IMR-90 (cell line): ENCODE results near the gene TFB1M. TPM values are rescaled to one million over a fixed set of nuclear protein-coding genes. Genes with fewer than 3 reads are reported as not detected.
A peak's percentile ranks its signal among the peaks of the same experiment; 100 is the strongest.

Experiments used
- ATAC-seq: fragments of 200-7000 bp; cut with Tn5 transposase; 2 replicates; pipeline ENCODE4 v1.9.1; 2020; ENCODE audit warnings: low read depth, mild to moderate bottlenecking, moderate library complexity
- BruUV-seq: library from RNA; stranded (reverse); fragments of 400-500 nt; replicated peaks from 2 replicates; lab custom pipeline; 2021; lab: Mats Ljungman, UMichigan
- CTCF ChIA-PET: fragments of 300-600 bp; formaldehyde crosslinking; extraction: SDS; loops from one replicate; lab custom pipeline; 2021; ENCODE audit warnings: antibody characterized with exemption; lab: Yijun Ruan, JAX
- POLR2A ChIA-PET: fragments of 300-600 bp; sonication (Branson Sonifier 250); formaldehyde crosslinking; loops from one replicate; lab custom pipeline; 2022; ENCODE audit warnings: antibody characterized with exemption; ENCODE audit not compliant: unreplicated experiment; lab: Charles Lee
- DNase-seq: peaks from one replicate; pipeline ENCODE4 v3.0.0; 2013
- H2AFZ ChIP-seq: replicated peaks from 2 replicates; pipeline ENCODE3; 2013; ENCODE audit warnings: low read length, mild to moderate bottlenecking; ENCODE audit not compliant: poor library complexity
- H2AK5ac ChIP-seq: 2 replicates; pipeline ENCODE4 v1.6.1; 2013; ENCODE audit warnings: low read depth, low read length, inconsistent platforms
- H2AK9ac ChIP-seq: replicated peaks from 2 replicates; pipeline ENCODE3; 2013; ENCODE audit warnings: mild to moderate bottlenecking, low read depth, low read length, moderate library complexity; ENCODE audit not compliant: poor library complexity
- H2BK120ac ChIP-seq: 2 replicates; pipeline ENCODE4 v1.6.1; 2013; ENCODE audit warnings: low read depth, low read length, inconsistent platforms
- H2BK15ac ChIP-seq: 3 replicates; pipeline ENCODE4 v1.6.1; 2013; ENCODE audit warnings: low read depth, low read length, inconsistent platforms
- H2BK20ac ChIP-seq: 2 replicates; pipeline ENCODE4 v1.6.1; 2013; ENCODE audit warnings: low read depth, mild to moderate bottlenecking, inconsistent platforms, low read length, moderate library complexity
- H2BK5ac ChIP-seq: 2 replicates; pipeline ENCODE4 v1.6.1; 2013; ENCODE audit warnings: mild to moderate bottlenecking, low read depth, low read length, inconsistent platforms; ENCODE audit not compliant: poor library complexity, severe bottlenecking
- H3K14ac ChIP-seq: replicated peaks from 2 replicates; pipeline ENCODE4 v1.6.1; 2013; ENCODE audit warnings: low read depth, low read length, inconsistent platforms
- H3K18ac ChIP-seq: 2 replicates; pipeline ENCODE4 v1.6.1; 2013; ENCODE audit warnings: low read depth, low read length, control low read depth
- H3K23ac ChIP-seq: 2 replicates; pipeline ENCODE4 v1.6.1; 2013; ENCODE audit warnings: low read depth, low read length, inconsistent platforms
- H3K27ac ChIP-seq: 2 replicates; pipeline ENCODE4 v1.5.1; 2013; ENCODE audit warnings: mild to moderate bottlenecking, control low read depth, low read length; ENCODE audit not compliant: insufficient read depth
- H3K27me3 ChIP-seq: 2 replicates; pipeline ENCODE4 v1.6.1; 2013; ENCODE audit warnings: low read length; ENCODE audit not compliant: control insufficient read depth, insufficient read depth
- H3K36me3 ChIP-seq: 2 replicates; pipeline ENCODE4 v1.6.1; 2013; ENCODE audit warnings: low read length, mixed read lengths; ENCODE audit not compliant: control insufficient read depth, insufficient read depth
- H3K4ac ChIP-seq: 2 replicates; pipeline ENCODE4 v1.6.1; 2013; ENCODE audit warnings: low read depth, low read length, inconsistent platforms
- H3K4me1 ChIP-seq: 2 replicates; pipeline ENCODE4 v1.6.1; 2013; ENCODE audit warnings: low read length, mixed read lengths; ENCODE audit not compliant: control insufficient read depth, insufficient read depth
- H3K4me2 ChIP-seq: 2 replicates; pipeline ENCODE4 v1.6.1; 2013; ENCODE audit warnings: low read depth, mild to moderate bottlenecking, control low read depth, low read length, moderate library complexity
- H3K4me3 ChIP-seq: 2 replicates; pipeline ENCODE4 v1.5.1; 2013; ENCODE audit warnings: low read depth, mild to moderate bottlenecking, control low read depth, low read length, moderate library complexity; ENCODE audit not compliant: insufficient read depth
- H3K56ac ChIP-seq: 2 replicates; pipeline ENCODE4 v1.6.1; 2013; ENCODE audit warnings: low read length, inconsistent platforms; ENCODE audit not compliant: insufficient read depth; ENCODE audit errors: extremely low read depth
- H3K79me1 ChIP-seq, 2 experiments: 2 replicates each; pipeline ENCODE4 v1.6.1; 2013; ENCODE audit warnings: low read length in 2 of 2, inconsistent platforms in 1 of 2, low read depth in 1 of 2
- H3K9ac ChIP-seq: 2 replicates; pipeline ENCODE4 v1.6.1; 2013; ENCODE audit warnings: low read depth, low read length, control low read depth
- H3K9me1 ChIP-seq: 2 replicates; pipeline ENCODE4 v1.6.1; 2013; ENCODE audit warnings: low read length, inconsistent platforms; ENCODE audit not compliant: insufficient read depth
- H3K9me3 ChIP-seq: 2 replicates; pipeline ENCODE4 v1.6.1; 2013; ENCODE audit warnings: low read length; ENCODE audit not compliant: control insufficient read depth, insufficient read depth
- H4K20me1 ChIP-seq: 2 replicates; pipeline ENCODE4 v1.6.1; 2013; ENCODE audit warnings: low read length, inconsistent platforms; ENCODE audit not compliant: insufficient read depth
- H4K5ac ChIP-seq: 2 replicates; pipeline ENCODE4 v1.6.1; 2013; ENCODE audit warnings: mild to moderate bottlenecking, low read depth, low read length, control low read depth
- H4K8ac ChIP-seq, 2 experiments: 2 replicates each; pipeline ENCODE4 v1.6.1; 2013; ENCODE audit warnings: low read depth in 2 of 2, low read length in 2 of 2, control low read depth in 1 of 2, inconsistent platforms in 1 of 2
- H4K91ac ChIP-seq: 2 replicates; pipeline ENCODE4 v1.6.1; 2013; ENCODE audit warnings: low read depth, low read length, inconsistent platforms; ENCODE audit not compliant: insufficient read depth
- MAFK ChIP-seq: IDR thresholded peaks from 2 replicates; pipeline ENCODE4 v1.6.1; 2012; ENCODE audit warnings: low read depth, low read length, improper control_type of control experiment
- MAZ ChIP-seq: IDR thresholded peaks from 2 replicates; pipeline ENCODE4 v1.6.1; 2012; ENCODE audit warnings: low read depth, mild to moderate bottlenecking, low read length, improper control_type of control experiment, moderate library complexity, borderline replicate concordance
- MXI1 ChIP-seq: IDR thresholded peaks from 2 replicates; pipeline ENCODE4 v1.6.1; 2012; ENCODE audit warnings: low read depth, mild to moderate bottlenecking, low read length, moderate library complexity, borderline replicate concordance
- RCOR1 ChIP-seq: IDR thresholded peaks from 2 replicates; pipeline ENCODE4 v1.6.1; 2012; ENCODE audit warnings: mild to moderate bottlenecking, low read length, improper control_type of control experiment; ENCODE audit not compliant: insufficient replicate concordance
- RFX5 ChIP-seq: IDR thresholded peaks from 2 replicates; pipeline ENCODE4 v1.8.0; 2012; ENCODE audit warnings: low read depth, mild to moderate bottlenecking, low read length, moderate library complexity
- SMC3 ChIP-seq: fragments of 150-350 bp; IDR thresholded peaks from 2 replicates; pipeline ENCODE4 v1.6.1; 2016; ENCODE audit warnings: low read depth, mild to moderate bottlenecking, antibody characterized with exemption, low read length, moderate library complexity
- WGBS, 2 experiments: methylation state at CpG; one replicate each; pipeline versions ENCODE4 v1.1.5 to v1.1.7; 2013; ENCODE audit warnings: missing lambda C conversion rate in 2 of 2; ENCODE audit not compliant: insufficient read length in 1 of 2; ENCODE audit errors: extremely low coverage in 2 of 2; 5-methylcytosine and 5-hydroxymethylcytosine counted together
- dilution Hi-C: fragments of 300-500 bp; cut with HindIII; formaldehyde crosslinking; loops from one replicate; pipeline ENCODE4 v1.14.3; 2018; ENCODE audit warnings: low sequenced_read_pairs; ENCODE audit not compliant: unreplicated experiment
- in situ Hi-C: fragments of 300-500 bp; cut with MboI; formaldehyde crosslinking; loops from 3 replicates; pipeline ENCODE4 v1.14.3; 2019; ENCODE audit warnings: low sequenced_read_pairs, inconsistent platforms, mixed read lengths
- intact Hi-C: fragments of 100-400 bp; cut with micrococcal nuclease; formaldehyde crosslinking; loops from 2 replicates; pipeline ENCODE4 v1.10.0; 2022
- polyA plus RNA-seq, 3 experiments: library from polyadenylated mRNA; depleted of rRNA; stranded (reverse); fragments of >200 nt; gene quantifications; 2 replicates each; pipeline ENCODE4 v1.2.3, GENCODE V29; 2012; ENCODE audit warnings: low replicate concordance in 1 of 3
- total RNA-seq: library from RNA; depleted of rRNA; stranded (reverse); fragments of >200 nt; gene quantifications from 2 replicates; pipeline ENCODE4 v1.2.3, GENCODE V29; 2012
- TF ChIP-seq, protein P1 (sequence below): conservative IDR thresholded peaks from 2 replicates; pipeline ENCODE4 v1.5.1; 2012; ENCODE audit warnings: mild to moderate bottlenecking, low read depth, low read length, improper control_type of control experiment
- TF ChIP-seq, protein P2 (sequence below): fragments of 150-350 bp; IDR thresholded peaks from 2 replicates; pipeline ENCODE4 v1.6.1; 2017; ENCODE audit warnings: mild to moderate bottlenecking, antibody characterized with exemption, low read length, low read depth
- TF ChIP-seq, protein P3 (sequence below): fragments of 150-350 bp; IDR thresholded peaks from 2 replicates; pipeline ENCODE4 v1.6.1; 2016; ENCODE audit warnings: low read depth, mild to moderate bottlenecking, low read length, moderate library complexity, borderline replicate concordance

The TFB1M gene
- total and polyA plus RNA-seq, 2 of the 4 experiments (the other 2 are of a cell fraction): 18.1 to 22.4 TPM

DNA sequence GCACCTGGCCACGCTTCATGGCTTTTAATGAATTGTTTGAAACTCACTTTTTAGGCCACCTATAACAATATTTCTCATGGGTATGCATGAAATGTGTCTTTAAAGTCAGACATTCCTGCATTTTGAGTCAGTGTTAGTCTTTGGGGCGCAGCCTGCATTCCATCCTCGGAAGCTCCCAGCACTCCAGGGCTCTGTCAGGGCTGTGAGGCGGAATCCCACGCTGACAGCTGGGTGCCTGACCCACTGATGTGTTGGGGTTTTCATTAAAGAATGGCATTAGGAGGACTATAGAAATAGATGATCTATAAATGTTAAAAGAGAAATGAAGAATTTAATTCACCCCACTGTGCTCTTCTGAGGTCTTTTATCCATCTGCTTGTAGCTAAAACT, 66.7 kb downstream of the TFB1M start:
- no peak overlapping the region for H2BK20ac ChIP-seq
- H3K27me3 ChIP-seq: no peaks in the 10 kb centered on the region
- no peak overlapping the region for H3K27ac ChIP-seq
- no peak overlapping the region for H4K5ac ChIP-seq
- ChIA-PET CTCF (interaction anchor here (1.0 to 2.1 kb wide), 4 partner anchors 58 to 320 kb away, joined by 3 to 15 read pairs (median 8); no protein-coding TSS in a partner anchor), POLR2A (no interaction called here)
- no peak overlapping the region for H3K9ac ChIP-seq
- H3K4me3 ChIP-seq: no peak overlapping the region
- dilution Hi-C loops (no loop called here), in situ Hi-C loops (loop anchor here (5.0 to 10.0 kb wide), 2 partner anchors 70 to 573 kb away; no protein-coding TSS in a partner anchor), intact Hi-C loops (loop anchor here (1.0 to 2.0 kb wide), 4 partner anchors 70 to 573 kb away; no protein-coding TSS in a partner anchor)
- no CpG with 5 or more reads among the region's 5 CpGs for WGBS, 2 experiments
- no TSS peak for BruUV-seq
- H3K9me1 ChIP-seq: peaks cover 12% of the 10 kb centered on the region; the same call in 1 of the 2 replicates
- H2BK5ac ChIP-seq: no peak overlapping the region
- no peak overlapping the region for H4K8ac ChIP-seq
- ATAC-seq: peak; percentile 42; the same call in 1 of the 2 replicates
- H3K23ac ChIP-seq: no peak overlapping the region
- no peak overlapping the region for H3K4ac ChIP-seq
- H4K20me1 ChIP-seq: no peaks in the 10 kb centered on the region
- H3K4me1 ChIP-seq: peaks cover 4% of the 10 kb centered on the region; the same call in 1 of the 2 replicates
- H3K36me3 ChIP-seq: peaks cover 6% of the 10 kb centered on the region
- no peak overlapping the region for H2BK15ac ChIP-seq
- no peak overlapping the region for H2AK9ac ChIP-seq
- H3K18ac ChIP-seq: no peak overlapping the region
- H4K91ac ChIP-seq: no peak overlapping the region
- DNase-seq: peak; percentile 26
- TF ChIP-seq RFX5 (no peak), RCOR1 (no peak), SMC3 (no peak), MAZ (no peak), MXI1 (no peak), MAFK (no peak)
- TF ChIP-seq, protein P1, sequence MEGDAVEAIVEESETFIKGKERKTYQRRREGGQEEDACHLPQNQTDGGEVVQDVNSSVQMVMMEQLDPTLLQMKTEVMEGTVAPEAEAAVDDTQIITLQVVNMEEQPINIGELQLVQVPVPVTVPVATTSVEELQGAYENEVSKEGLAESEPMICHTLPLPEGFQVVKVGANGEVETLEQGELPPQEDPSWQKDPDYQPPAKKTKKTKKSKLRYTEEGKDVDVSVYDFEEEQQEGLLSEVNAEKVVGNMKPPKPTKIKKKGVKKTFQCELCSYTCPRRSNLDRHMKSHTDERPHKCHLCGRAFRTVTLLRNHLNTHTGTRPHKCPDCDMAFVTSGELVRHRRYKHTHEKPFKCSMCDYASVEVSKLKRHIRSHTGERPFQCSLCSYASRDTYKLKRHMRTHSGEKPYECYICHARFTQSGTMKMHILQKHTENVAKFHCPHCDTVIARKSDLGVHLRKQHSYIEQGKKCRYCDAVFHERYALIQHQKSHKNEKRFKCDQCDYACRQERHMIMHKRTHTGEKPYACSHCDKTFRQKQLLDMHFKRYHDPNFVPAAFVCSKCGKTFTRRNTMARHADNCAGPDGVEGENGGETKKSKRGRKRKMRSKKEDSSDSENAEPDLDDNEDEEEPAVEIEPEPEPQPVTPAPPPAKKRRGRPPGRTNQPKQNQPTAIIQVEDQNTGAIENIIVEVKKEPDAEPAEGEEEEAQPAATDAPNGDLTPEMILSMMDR: no peak
- TF ChIP-seq, protein P2, sequence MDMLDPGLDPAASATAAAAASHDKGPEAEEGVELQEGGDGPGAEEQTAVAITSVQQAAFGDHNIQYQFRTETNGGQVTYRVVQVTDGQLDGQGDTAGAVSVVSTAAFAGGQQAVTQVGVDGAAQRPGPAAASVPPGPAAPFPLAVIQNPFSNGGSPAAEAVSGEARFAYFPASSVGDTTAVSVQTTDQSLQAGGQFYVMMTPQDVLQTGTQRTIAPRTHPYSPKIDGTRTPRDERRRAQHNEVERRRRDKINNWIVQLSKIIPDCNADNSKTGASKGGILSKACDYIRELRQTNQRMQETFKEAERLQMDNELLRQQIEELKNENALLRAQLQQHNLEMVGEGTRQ: no peak
- TF ChIP-seq, protein P3, sequence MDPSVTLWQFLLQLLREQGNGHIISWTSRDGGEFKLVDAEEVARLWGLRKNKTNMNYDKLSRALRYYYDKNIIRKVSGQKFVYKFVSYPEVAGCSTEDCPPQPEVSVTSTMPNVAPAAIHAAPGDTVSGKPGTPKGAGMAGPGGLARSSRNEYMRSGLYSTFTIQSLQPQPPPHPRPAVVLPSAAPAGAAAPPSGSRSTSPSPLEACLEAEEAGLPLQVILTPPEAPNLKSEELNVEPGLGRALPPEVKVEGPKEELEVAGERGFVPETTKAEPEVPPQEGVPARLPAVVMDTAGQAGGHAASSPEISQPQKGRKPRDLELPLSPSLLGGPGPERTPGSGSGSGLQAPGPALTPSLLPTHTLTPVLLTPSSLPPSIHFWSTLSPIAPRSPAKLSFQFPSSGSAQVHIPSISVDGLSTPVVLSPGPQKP: no peak
- 0 out of 4 replicates have a peak, but pooled peaks cover 0 to 3% of the 10 kb centered on the region in 2 experiments for H3K79me1 ChIP-seq
- no peak overlapping the region for H2AFZ ChIP-seq
- no peak overlapping the region for H2BK120ac ChIP-seq
- H2AK5ac ChIP-seq: no peak overlapping the region
- no peaks in the 10 kb centered on the region for H3K9me3 ChIP-seq
- H3K14ac ChIP-seq: no peak overlapping the region
- no peak overlapping the region for H3K56ac ChIP-seq
- no peak overlapping the region for H3K4me2 ChIP-seq
